ENCODE measurements around the gene KIAA0825. TPM values are rescaled to one million over a fixed set of nuclear protein-coding genes. Genes with fewer than 3 reads are reported as not detected.

The KIAA0825 gene
- total RNA-seq, 4 donors from 2014 or later: 12.5 to 32.6 (median 15.9) TPM

DNA sequence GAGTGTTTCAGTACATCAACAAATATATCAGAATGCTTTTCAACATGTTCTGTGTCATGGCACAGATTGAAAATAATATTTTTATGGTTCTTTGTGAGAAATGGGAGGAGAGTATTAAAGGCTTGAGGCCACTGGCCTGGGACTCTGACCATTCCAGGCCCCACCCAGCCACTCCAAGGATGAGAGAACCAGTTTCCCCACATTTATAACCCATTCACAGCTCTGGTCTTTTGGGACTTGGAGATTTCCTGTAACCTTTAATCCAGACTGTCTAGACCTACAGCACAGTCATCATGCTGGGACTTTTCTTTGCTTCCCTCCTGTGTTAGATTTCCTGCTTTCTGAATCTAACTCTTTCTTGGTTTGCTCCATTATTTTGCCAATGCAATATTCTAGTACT lies 389.6 kb downstream of the KIAA0825 start:
- DNase-seq: no peak
- Histone ChIP-seq H3K9me3 (no peaks in the 10 kb centered on the region), H3K27me3 (no peaks in the 10 kb centered on the region), H3K36me3 (no peaks in the 10 kb centered on the region), H3K4me1 (no peaks in the 10 kb centered on the region), H3K27ac (no peak overlapping the region), H3K4me3 (replicated peaks in 1 of 3) (no peak overlapping the region)
- intact Hi-C loops (cut with DNase I): no loop called here
- TF ChIP-seq POLR2A (IDR thresholded peaks at IDR 0.05) (no peak), CTCF (IDR thresholded peaks at IDR 0.05) (no peak)

DNA sequence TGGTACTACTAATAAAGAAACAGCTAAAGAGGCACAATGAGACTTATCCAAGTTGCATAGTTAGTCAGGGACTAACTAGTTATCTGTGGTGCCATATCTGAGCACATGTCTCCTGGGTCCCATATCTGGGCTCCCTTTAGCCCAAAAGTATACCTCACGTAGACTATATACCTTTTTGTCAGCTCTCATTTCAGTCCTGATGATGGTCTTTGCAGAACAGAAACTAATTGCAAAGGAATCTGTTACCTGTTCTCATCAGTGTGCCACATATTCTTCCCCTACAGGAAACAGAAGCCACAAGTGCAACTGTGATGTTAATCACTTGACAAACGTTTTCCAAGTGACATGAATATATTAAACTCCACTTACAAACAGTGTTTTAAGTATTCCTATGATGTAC lies 395.2 kb downstream of the KIAA0825 start:
- intact Hi-C loops (cut with DNase I): no loop called here
- no peak for TF ChIP-seq CTCF (IDR thresholded peaks at IDR 0.05)
- TF ChIP-seq POLR2A (IDR thresholded peaks at IDR 0.05): no peak
- no peaks in the 10 kb centered on the region for H3K36me3 ChIP-seq
- DNase-seq: no peak
- H3K9me3 ChIP-seq: no peaks in the 10 kb centered on the region
- no peak overlapping the region for H3K4me3 ChIP-seq (replicated peaks in 1 of 3)
- H3K27me3 ChIP-seq: no peaks in the 10 kb centered on the region
- no peaks in the 10 kb centered on the region for H3K4me1 ChIP-seq
- 59 to 60% methylated on average over 2 of the region's 2 CpGs for WGBS, 2 donors
- H3K27ac ChIP-seq: no peak overlapping the region

DNA sequence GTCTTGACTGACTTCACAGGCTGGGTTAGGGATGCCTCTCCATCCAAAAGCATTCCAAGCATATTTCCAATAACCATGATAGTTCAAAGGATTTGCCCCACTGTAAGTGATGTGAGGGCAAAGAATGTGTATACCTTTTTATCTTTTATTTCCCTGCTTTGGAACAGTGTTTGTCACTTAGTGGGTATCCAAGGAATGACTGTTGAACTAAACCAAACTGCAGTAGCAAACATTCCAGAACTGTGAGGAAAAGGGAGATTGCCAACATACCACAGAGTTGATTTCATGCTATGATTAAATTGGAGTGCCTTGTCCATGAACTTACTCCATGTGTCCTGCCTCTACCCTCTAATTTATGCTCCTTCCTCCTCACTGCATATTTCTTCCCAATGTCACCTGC lies 400.0 kb downstream of the KIAA0825 start:
- Histone ChIP-seq H3K36me3 (no peaks in the 10 kb centered on the region), H3K4me3 (replicated peaks in 1 of 3) (no peak overlapping the region), H3K27me3 (no peaks in the 10 kb centered on the region), H3K27ac (no peak overlapping the region), H3K9me3 (no peaks in the 10 kb centered on the region), H3K4me1 (no peaks in the 10 kb centered on the region)
- TF ChIP-seq POLR2A (IDR thresholded peaks at IDR 0.05) (no peak), CTCF (IDR thresholded peaks at IDR 0.05) (no peak)
- no peak for DNase-seq
- intact Hi-C loops (cut with DNase I): no loop called here

DNA sequence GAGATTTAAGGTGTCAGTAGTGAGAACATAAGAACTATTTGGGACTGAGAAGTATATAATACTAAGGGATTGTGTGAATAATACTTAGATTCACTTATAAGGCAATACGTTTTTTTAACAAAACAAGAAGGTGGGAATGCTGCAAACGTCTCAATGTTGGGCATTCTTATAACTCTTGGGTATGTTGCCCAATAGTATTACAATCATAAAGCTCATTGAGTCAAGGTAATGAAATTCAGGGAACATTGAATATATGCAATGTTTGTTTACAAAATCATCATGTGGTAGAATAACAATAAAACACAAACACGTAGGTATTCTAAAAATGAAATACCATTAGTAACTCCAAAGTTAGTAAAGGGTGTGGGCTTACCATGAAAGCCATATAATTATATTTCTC lies 400.7 kb downstream of the KIAA0825 start:
- no peak overlapping the region for H3K27ac ChIP-seq
- no peaks in the 10 kb centered on the region for H3K9me3 ChIP-seq
- intact Hi-C loops (cut with DNase I): no loop called here
- no peaks in the 10 kb centered on the region for H3K27me3 ChIP-seq
- no peak for DNase-seq
- TF ChIP-seq CTCF (IDR thresholded peaks at IDR 0.05) (no peak), POLR2A (IDR thresholded peaks at IDR 0.05) (no peak)
- no peaks in the 10 kb centered on the region for H3K4me1 ChIP-seq
- 87 to 88% methylated on average over 3 of the region's 3 CpGs for WGBS, 2 donors
- H3K36me3 ChIP-seq: no peaks in the 10 kb centered on the region
- H3K4me3 ChIP-seq (replicated peaks in 1 of 3): no peak overlapping the region

DNA sequence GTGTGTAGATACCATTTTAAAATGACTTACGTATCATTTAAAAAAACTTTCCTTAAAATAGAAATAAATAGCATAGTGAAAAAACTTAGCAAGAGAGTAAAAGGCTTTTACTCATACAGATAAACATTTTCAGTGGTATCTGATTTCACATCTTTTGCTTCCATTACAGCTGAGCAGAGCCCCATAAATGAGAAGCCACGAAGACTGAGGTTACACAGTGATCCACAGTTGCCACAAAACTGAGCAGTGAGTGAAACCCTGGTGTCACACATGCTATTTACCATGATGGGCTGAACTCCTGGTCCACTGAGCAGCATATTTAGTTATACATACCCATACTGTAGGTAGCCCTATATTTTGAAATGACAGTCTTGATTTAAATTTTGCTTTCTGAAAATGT lies 401.2 kb downstream of the KIAA0825 start:
- Histone ChIP-seq H3K9me3 (no peaks in the 10 kb centered on the region), H3K36me3 (no peaks in the 10 kb centered on the region), H3K27ac (no peak overlapping the region), H3K4me3 (replicated peaks in 1 of 3) (no peak overlapping the region), H3K27me3 (no peaks in the 10 kb centered on the region), H3K4me1 (no peaks in the 10 kb centered on the region)
- TF ChIP-seq POLR2A (IDR thresholded peaks at IDR 0.05) (no peak), CTCF (IDR thresholded peaks at IDR 0.05) (no peak)
- 90 to 95% methylated on average over 2 of the region's 2 CpGs for WGBS, 2 donors
- intact Hi-C loops (cut with DNase I): no loop called here
- DNase-seq: no peak
